ENCODE measurements around the gene ICE1.

ICE1 gene

GRCh38 chr5:5384660-5385330, 37.7 kb upstream of the ICE1 start:
- Histone ChIP-seq H3K27ac (ENCODE audit: low read length) (no peak overlapping the region), H3K79me2 (ENCODE audit: low read length) (no peaks in the 10 kb centered on the region), H2AFZ (ENCODE audit: low read length) (no peak overlapping the region), H3K9ac (ENCODE audit: low read length) (no peak overlapping the region), H3K9me3 (replicated peaks; ENCODE audit: insufficient read depth, low read length) (no peaks in the 10 kb centered on the region), H3K4me3 (ENCODE audit: low read length) (no peak overlapping the region), H3K9me2 (replicated peaks; ENCODE audit: insufficient read depth, low read length) (no peaks in the 10 kb centered on the region), H3K4me2 (ENCODE audit: low read depth, low read length) (no peak overlapping the region), H3F3A (ENCODE audit: insufficient read depth, low read length) (no peaks in the 10 kb centered on the region), H3K27me3 (replicated peaks; ENCODE audit: insufficient read depth, low read length) (no peaks in the 10 kb centered on the region), H3K4me1 (ENCODE audit: low read length) (no peaks in the 10 kb centered on the region), H4K20me1 (ENCODE audit: insufficient read depth, low read length) (no peaks in the 10 kb centered on the region), H3K36me3 (replicated peaks; ENCODE audit: insufficient read depth, low read length) (no peaks in the 10 kb centered on the region)
- no peak for DNase-seq
- no peak for TF ChIP-seq EZH2 (optimal IDR thresholded peaks at IDR 0.05; ENCODE audit: low read depth, low read length)
- no peak for TF ChIP-seq CTCF (IDR thresholded peaks at IDR 0.05; ENCODE audit: low read length)

GRCh38 chr5:5385331-5385662, 37.2 kb upstream of the ICE1 start:
- Histone ChIP-seq H3K27ac (ENCODE audit: low read length) (no peak overlapping the region), H3K9me2 (replicated peaks; ENCODE audit: insufficient read depth, low read length) (no peaks in the 10 kb centered on the region), H2AFZ (ENCODE audit: low read length) (no peak overlapping the region), H3F3A (ENCODE audit: insufficient read depth, low read length) (no peaks in the 10 kb centered on the region), H3K79me2 (ENCODE audit: low read length) (no peaks in the 10 kb centered on the region), H3K36me3 (replicated peaks; ENCODE audit: insufficient read depth, low read length) (no peaks in the 10 kb centered on the region), H3K9me3 (replicated peaks; ENCODE audit: insufficient read depth, low read length) (no peaks in the 10 kb centered on the region), H3K27me3 (replicated peaks; ENCODE audit: insufficient read depth, low read length) (no peaks in the 10 kb centered on the region), H4K20me1 (ENCODE audit: insufficient read depth, low read length) (no peaks in the 10 kb centered on the region), H3K4me2 (ENCODE audit: low read depth, low read length) (no peak overlapping the region), H3K4me3 (ENCODE audit: low read length) (no peak overlapping the region), H3K4me1 (ENCODE audit: low read length) (no peaks in the 10 kb centered on the region), H3K9ac (ENCODE audit: low read length) (no peak overlapping the region)
- TF ChIP-seq EZH2phosphoT487 (IDR thresholded peaks at IDR 0.05; ENCODE audit: low read length) (no peak), EZH2 (optimal IDR thresholded peaks at IDR 0.05; ENCODE audit: low read depth, low read length) (no peak), CTCF (IDR thresholded peaks at IDR 0.05; ENCODE audit: low read length) (no peak)
- no peak for DNase-seq

GRCh38 chr5:5386329-5386728, 36.1 kb upstream of the ICE1 start:
- Histone ChIP-seq H4K20me1 (ENCODE audit: insufficient read depth, low read length) (no peaks in the 10 kb centered on the region), H3K4me3 (ENCODE audit: low read length) (no peak overlapping the region), H3K27me3 (replicated peaks; ENCODE audit: insufficient read depth, low read length) (no peaks in the 10 kb centered on the region), H3K27ac (ENCODE audit: low read length) (no peak overlapping the region), H2AFZ (ENCODE audit: low read length) (no peak overlapping the region), H3F3A (ENCODE audit: insufficient read depth, low read length) (no peaks in the 10 kb centered on the region), H3K9me3 (replicated peaks; ENCODE audit: insufficient read depth, low read length) (no peaks in the 10 kb centered on the region), H3K4me1 (ENCODE audit: low read length) (no peaks in the 10 kb centered on the region), H3K4me2 (ENCODE audit: low read depth, low read length) (no peak overlapping the region), H3K36me3 (replicated peaks; ENCODE audit: insufficient read depth, low read length) (no peaks in the 10 kb centered on the region), H3K9ac (ENCODE audit: low read length) (no peak overlapping the region), H3K9me2 (replicated peaks; ENCODE audit: insufficient read depth, low read length) (no peaks in the 10 kb centered on the region), H3K79me2 (ENCODE audit: low read length) (no peaks in the 10 kb centered on the region)
- no peak for TF ChIP-seq CTCF (IDR thresholded peaks at IDR 0.05; ENCODE audit: low read length)
- no peak for TF ChIP-seq EZH2 (optimal IDR thresholded peaks at IDR 0.05; ENCODE audit: low read depth, low read length)
- no peak for TF ChIP-seq EZH2phosphoT487 (IDR thresholded peaks at IDR 0.05; ENCODE audit: low read length)
- no peak for DNase-seq

All from MM.1S (cell line).